GM18868 (cell line): ENCODE data around the gene SNX3.
A peak's percentile ranks its signal among the peaks of the same experiment; 100 is the strongest.
"Not testable (repeated sequence)": the region's sequence is repeated elsewhere in the genome, so short reads cannot be mapped to it uniquely, and the experiment has no call there.

Experiments
- ATAC-seq: cut with Tn5 transposase; IDR thresholded peaks from one replicate; pipeline ENCODE4 v1.9.1; 2021; ENCODE audit warnings: mild to moderate bottlenecking, moderate library complexity; ENCODE audit not compliant: unreplicated experiment

The SNX3 gene

DNA sequence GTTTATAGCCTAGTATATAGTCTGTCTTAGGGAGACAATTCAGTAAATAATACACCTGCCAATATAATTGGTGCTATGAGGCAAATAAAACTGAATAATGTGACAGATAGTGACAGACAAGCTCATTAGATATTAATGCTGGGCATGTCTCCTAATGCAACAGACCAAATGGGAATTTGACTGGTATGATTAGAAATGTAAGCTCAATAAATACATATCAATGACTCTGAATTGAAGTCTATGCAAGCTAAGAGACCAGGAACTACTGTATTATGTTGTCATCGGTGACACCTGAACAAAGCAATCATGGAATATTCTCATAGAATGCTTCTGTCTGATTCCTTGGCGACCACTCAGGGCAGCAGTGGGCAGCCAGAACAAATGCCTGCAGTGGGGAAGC is 2.5 kb upstream of the SNX3 start:
- no peak for ATAC-seq

GRCh38 chr6:108260126-108260808 is 573 bp downstream of the SNX3 start:
- ATAC-seq = peak; percentile 2

DNA sequence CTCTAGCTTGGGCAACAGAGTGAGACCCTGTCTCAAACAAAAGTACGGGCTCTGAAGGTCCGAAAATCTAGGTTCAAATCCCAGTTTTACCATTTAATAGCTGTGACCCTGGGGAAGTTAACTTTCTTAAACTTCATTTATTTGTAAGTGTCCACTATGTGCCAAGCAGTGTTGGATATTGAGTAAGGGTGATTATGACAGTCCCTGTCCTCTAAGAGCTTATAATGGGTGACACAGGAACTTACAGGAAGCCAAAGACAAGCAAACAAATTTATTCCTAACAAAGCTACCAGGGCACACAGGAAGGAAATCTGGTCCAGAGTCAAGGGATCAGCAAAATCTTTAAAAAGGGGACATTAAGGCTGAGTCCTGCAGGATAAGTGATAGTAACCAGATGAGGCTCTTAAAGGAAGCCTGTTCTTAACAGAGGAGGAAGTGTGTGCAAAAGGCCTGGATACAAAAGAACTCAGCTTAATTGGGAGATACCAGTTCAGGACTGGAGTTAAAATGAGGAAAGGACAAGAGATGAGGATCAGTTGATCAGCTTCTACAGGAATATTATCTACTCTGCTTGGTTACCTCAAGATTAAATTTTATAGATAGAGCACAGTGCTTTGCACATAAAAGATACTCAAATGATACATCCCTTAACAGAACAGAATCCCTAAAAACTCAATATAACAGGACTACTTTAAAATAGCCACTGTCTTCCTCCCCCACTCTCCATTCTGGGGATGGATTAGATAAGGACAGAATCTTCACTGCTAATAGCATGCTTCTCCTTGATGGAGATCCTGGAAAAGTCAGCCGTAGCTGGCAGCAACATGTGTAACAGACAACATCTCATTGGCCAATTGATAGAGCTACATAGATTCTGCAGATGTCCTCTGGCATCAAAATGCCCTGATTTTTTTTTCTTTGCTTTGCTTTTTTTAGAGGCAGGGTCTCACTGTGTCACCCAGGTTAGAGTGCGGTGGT is 6.1 kb downstream of the SNX3 start:
- no peak for ATAC-seq

DNA sequence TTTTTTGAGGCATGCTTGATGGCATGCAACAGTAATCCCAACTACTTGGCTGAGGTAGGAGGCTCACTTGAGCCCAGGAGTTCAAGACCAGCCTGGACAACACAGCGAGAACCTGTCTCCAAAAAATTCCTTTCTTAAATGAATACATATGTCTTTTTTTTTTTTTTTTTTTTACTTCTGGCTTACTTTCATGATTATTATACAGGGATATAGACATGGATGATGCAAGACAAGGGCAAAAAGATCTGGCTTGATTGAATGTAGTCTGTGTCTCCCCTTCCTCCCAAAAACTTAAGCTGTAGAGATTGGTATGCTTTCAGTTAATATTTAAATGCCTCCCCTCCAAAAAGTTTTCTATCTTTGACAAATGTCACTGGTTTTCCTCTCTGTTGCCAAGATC is 7.6 kb downstream of the SNX3 start:
- ATAC-seq = no peak

DNA sequence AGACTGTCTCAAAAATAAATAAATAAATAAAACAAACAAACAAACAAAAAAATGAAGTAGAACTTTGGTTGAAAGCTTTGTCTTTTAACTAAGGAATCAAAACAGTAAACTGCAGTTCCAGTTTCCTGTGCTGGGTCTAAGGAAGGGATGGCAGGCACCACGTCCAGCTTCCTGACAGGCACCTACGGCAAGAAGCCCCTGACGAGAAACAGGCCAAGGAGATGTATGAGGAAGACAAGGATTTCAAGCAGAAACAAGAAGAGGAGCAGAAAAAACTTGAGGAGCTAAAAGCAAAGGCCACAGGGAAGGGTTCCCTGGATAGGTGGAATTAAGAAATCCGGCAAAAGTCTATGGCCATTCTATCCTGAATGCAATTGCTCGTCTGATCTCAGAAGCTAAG is 8.8 kb downstream of the SNX3 start:
- no peak for ATAC-seq

DNA sequence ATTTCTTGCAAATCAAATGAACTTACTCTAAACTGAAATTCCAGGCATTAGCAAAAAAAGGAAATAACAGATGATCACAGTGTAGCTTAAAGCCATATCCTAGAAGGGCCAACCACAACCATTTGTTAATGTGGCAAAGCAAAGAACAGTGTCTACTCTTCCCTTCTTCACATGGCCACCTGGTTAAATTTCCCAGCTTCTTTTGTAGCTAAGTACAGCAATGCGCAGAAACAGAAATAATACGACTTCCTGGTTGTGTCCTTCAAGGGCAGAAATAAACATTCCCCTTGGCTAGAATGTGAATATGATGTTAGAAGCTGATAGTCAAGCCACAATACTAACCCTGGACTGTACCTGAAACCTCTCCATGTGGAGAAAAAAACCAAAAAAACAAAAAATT is 9.6 kb downstream of the SNX3 start:
- no peak for ATAC-seq

- ATAC-seq = peak; percentile 67
Observed at GRCh38 chr6:108250240-108250866, 10.5 kb downstream of the SNX3 start.

GRCh38 chr6:108247965-108248536 is 12.8 kb downstream of the SNX3 start:
- ATAC-seq = no peak

GRCh38 chr6:108245095-108245494 is 15.7 kb downstream of the SNX3 start:
- ATAC-seq = not testable (repeated sequence)

GRCh38 chr6:108243836-108244235 is 17.0 kb downstream of the SNX3 start:
- no peak for ATAC-seq

GRCh38 chr6:108242721-108243120 is 18.1 kb downstream of the SNX3 start:
- no peak for ATAC-seq

GRCh38 chr6:108242259-108242658 is 18.6 kb downstream of the SNX3 start:
- ATAC-seq = no peak

GRCh38 chr6:108238322-108238721 is 22.5 kb downstream of the SNX3 start:
- ATAC-seq = no peak

GRCh38 chr6:108236791-108237190 is 24.0 kb downstream of the SNX3 start:
- ATAC-seq = no peak

- ATAC-seq = no peak
Observed at GRCh38 chr6:108235127-108235526, 25.7 kb downstream of the SNX3 start.

GRCh38 chr6:108228416-108228815 is 32.4 kb downstream of the SNX3 start:
- ATAC-seq = no peak

DNA sequence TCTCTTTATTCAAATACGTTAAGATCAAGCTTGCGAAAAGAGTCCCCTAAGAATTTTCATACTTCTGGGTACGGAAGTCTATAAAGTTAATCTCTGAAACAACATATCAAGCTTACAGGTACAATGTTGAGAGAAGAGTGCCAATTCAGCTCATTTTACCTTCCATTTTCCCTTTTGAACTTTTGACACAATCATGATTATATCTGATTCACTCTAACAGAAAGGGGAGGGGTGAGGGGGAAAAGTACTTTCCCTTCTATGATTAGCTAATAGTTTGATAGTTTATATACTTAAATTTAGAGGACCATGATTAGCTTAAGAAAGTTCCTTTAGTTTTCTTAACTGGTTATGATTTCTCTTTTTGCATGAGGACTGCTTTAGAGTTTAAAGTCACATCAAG is 33.5 kb downstream of the SNX3 start:
- ATAC-seq = no peak

GRCh38 chr6:108222504-108222903 is 38.3 kb downstream of the SNX3 start:
- no peak for ATAC-seq

DNA sequence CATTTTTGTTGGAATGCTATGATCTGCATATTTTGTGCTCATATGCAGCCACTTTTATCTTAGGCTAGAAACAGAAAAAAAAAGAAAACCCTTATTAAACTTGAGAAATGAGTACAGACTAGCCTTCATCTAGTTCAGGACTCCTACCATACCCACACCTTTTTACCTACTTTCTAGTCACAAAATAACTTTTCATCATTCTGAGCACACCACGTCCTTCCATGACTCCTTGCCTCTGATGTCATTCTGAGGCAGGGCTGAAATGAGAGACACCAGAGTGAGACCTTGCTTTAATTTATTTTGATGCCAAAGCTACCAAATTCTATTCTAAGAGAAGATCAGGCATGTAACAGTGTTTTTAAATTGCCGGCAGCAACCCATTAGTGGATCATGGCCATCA is 38.8 kb downstream of the SNX3 start:
- ATAC-seq = no peak

GRCh38 chr6:108211671-108212070 is 49.2 kb downstream of the SNX3 start:
- ATAC-seq = no peak

DNA sequence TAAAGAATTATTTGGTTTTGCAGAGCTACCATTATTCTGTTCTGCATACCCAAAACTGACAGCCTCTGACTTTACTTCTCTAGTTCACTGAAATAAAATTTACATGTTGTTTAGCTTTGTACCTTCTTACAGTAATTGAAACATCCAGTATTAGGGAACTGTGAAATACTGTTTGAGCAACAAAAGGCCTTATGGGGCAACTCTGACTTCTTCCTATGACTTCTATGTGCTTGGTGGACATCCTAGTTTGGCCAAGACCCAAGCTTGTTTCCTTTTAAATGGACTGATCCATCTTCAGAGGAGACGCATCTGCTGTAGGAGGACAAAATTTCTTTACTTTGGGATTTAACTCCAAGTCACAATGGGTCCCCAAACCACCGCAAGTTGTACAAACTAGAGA is 50.3 kb downstream of the SNX3 start:
- no peak for ATAC-seq
